DMS 273 (cell line): ENCODE measurements around the gene CUX1.
"Not testable (repeated sequence)": the region's sequence is repeated elsewhere in the genome, so short reads cannot be mapped to it uniquely, and the experiment has no call there.

Source experiments
- DNase-seq: peaks from one replicate; lab custom pipeline; 2025; ENCODE audit not compliant: unreplicated experiment; lab: John Stamatoyannopoulos, UW

CUX1 gene

GRCh38 chr7:101798173-101798572 is 19.3 kb upstream of the CUX1 start:
- not testable (repeated sequence) for DNase-seq

- no peak for DNase-seq
These were observed 14.0 kb upstream of the CUX1 start for GRCh38 chr7:101803203-101804087.

GRCh38 chr7:101804088-101804963 is 13.1 kb upstream of the CUX1 start:
- no peak for DNase-seq

- peak; percentile 37 for DNase-seq
These were observed 12.5 kb upstream of the CUX1 start for GRCh38 chr7:101804967-101805366.

GRCh38 chr7:101812595-101812994 is 4.8 kb upstream of the CUX1 start:
- no peak for DNase-seq

- no peak for DNase-seq
These were observed 3.9 kb upstream of the CUX1 start for GRCh38 chr7:101813402-101814019.

DNA sequence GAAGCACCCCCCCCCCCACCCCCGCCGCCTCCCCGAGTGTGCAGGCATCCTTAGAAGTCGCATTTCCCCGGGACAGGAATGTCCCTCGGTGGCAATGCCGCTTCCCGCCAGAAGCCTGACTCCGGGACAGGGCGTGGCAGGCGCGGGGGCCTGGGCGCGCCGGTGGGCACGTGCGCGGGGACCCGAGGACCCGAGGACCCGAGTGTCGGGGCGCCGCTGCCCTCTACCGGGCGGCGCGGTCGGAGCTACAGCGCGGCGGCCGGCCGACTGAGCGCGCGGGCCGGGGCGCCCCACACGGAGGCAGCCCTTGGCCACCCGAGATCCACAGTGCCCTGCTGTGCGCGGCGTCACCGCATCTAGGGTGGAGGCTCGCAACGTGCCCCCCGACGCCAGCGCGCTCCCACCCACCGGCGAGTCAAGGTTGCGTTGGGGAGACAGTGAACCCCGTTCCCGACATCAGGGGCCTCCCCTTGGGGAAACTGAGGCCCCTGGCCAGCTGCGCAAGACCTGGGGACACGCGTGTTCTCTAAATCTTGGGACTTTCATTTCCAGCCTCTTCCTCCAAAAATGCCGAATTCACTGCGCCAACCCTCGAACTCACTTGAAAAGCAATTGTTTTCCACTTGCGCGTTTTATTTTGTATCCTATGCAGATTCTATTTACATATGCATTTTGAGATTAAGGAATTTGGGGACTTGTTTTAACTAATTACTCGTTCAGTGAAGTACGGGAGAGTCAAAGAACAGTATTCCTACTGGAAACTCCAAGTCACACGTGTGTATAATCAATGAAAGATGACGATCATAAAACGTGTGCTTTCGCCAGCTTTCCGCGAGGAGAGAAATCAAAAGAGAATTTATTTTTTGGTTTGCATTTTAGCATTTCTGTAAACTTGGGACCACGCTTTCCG is 3.1 kb upstream of the CUX1 start:
- peak; percentile 91 for DNase-seq

GRCh38 chr7:101814991-101815825 is 2.2 kb upstream of the CUX1 start:
- peak; percentile 92 for DNase-seq

- DNase-seq: peak; percentile 95
These were observed 1.4 kb upstream of the CUX1 start for GRCh38 chr7:101815826-101816594.

DNA sequence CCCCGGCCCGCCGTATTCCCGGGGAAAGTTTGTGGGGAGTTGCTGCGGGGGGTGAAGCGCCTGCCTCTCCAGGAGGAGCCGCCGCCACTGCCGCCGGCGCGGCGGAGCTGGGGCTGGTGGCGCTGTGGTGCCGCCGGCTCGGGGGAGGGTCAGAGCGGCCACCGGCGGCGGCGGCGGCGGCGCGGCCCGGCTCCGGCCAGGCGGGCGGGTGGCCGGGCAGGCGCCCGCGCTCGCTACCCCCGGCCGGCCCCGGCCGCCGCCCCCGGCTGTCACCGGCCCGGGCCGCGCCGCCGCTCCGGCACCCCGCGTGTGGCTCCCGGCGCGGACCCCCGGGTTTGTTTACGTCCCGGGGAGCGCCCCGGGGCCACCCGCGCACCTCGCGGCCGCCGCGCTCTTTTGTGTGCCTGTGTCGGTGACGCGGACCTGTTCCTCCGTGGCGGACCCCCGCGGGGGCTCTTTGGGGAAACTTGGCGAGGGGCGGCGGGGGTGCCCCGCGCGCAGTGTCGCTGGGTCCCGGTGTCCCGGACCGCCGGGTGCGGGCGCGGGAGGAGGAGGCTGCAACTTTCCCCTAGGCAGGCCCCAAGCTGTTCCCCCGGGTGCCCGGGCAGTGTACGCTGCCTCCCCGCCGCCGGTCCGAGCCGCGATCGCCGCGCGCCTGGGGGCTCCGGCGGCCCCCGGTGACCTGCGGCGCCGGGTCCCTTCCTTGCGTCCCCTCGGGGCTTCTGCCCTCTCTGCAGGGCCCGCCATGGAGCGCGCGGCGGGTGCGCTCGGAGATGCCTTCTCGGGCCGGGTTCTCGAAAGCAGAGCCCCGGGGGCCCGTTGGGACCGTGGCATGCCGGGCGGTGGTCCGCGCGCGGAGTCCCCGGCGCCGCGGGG is 593 bp upstream of the CUX1 start:
- peak; percentile 77 for DNase-seq

- DNase-seq: no peak
These were observed 1.1 kb downstream of the CUX1 start for GRCh38 chr7:101818287-101819071.

DNA sequence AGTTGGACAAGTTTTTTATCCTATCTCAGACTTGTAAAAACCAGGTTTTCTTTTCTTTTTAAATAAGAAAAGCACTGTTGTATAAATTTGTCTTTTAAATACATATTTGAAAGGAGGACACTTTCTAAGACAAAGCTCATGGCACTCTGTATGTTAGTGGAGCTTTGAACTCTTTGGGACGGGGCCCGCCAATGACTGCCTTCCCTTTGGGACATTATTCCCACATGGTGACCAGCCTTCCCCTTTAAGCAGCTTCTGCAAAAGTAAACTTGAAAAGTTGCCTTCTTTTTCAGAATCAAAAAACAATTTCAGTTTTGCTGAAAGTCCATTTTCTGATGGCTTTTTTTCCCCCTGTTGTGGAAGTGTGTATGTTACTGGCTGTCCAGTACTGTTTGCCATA is 1.8 kb downstream of the CUX1 start:
- DNase-seq: no peak

GRCh38 chr7:101819913-101820522 is 2.6 kb downstream of the CUX1 start:
- DNase-seq: no peak

GRCh38 chr7:101820703-101821102 is 3.3 kb downstream of the CUX1 start:
- DNase-seq: no peak

- not testable (repeated sequence) for DNase-seq
These were observed 5.2 kb downstream of the CUX1 start for GRCh38 chr7:101822632-101823031.

GRCh38 chr7:101823096-101823495 is 5.7 kb downstream of the CUX1 start:
- DNase-seq: no peak

DNA sequence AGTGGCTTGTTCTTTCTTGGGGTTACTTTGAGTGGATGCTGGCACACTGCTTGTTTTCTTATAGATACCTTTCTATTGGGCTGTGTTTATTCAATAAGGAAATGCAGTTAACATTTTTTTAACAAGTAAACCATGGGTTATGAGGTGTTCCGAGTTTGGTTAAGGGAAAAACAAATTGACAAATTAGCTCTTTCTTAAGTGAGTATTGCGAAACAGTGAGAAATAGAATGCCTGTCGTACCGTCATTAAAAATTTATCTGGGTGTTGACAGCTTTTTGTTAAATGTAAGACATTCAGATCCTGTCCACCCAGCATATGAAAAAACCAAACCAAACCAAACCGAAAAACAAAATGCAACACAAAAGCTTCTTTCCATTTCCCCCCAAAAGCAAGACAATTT is 6.2 kb downstream of the CUX1 start:
- no peak for DNase-seq
